Fibroblast of skin of right biceps (primary cell): ENCODE measurements around the gene RYK.

Source experiments
- DNase-seq: peaks from one replicate; pipeline ENCODE4 v3.0.0-alpha.2; 2013

The RYK gene

GRCh38 chr3:134145183-134145582 lies 105.5 kb downstream of the RYK start:
- no peak for DNase-seq

GRCh38 chr3:134144694-134145093 lies 106.0 kb downstream of the RYK start:
- no peak for DNase-seq

- no peak for DNase-seq
Measured at GRCh38 chr3:134143828-134144401, 106.7 kb downstream of the RYK start.

- no peak for DNase-seq
Measured at GRCh38 chr3:134136604-134137003, 114.1 kb downstream of the RYK start.

- DNase-seq = peak; percentile 21
Measured at GRCh38 chr3:134134698-134135415, 115.8 kb downstream of the RYK start.

GRCh38 chr3:134134240-134134639 lies 116.4 kb downstream of the RYK start:
- no peak for DNase-seq

- DNase-seq = no peak
Measured at GRCh38 chr3:134132961-134133360, 117.7 kb downstream of the RYK start.

- no peak for DNase-seq
Measured at GRCh38 chr3:134126153-134126552, 124.5 kb downstream of the RYK start.

GRCh38 chr3:134114726-134115125 lies 135.9 kb downstream of the RYK start:
- no peak for DNase-seq

GRCh38 chr3:134111616-134112015 lies 139.0 kb downstream of the RYK start:
- no peak for DNase-seq

- no peak for DNase-seq
Measured at GRCh38 chr3:134110963-134111362, 139.7 kb downstream of the RYK start.
